ENCODE data around the gene OR2AE1. TPM values are rescaled to one million over a fixed set of nuclear protein-coding genes. Genes with fewer than 3 reads are reported as not detected.
"Not testable (repeated sequence)": the region's sequence is repeated elsewhere in the genome, so short reads cannot be mapped to it uniquely, and the experiment has no call there.

The OR2AE1 gene
- total and polyA plus RNA-seq, 7 donors: 0.05 to 0.17 TPM; not detected in 5

DNA sequence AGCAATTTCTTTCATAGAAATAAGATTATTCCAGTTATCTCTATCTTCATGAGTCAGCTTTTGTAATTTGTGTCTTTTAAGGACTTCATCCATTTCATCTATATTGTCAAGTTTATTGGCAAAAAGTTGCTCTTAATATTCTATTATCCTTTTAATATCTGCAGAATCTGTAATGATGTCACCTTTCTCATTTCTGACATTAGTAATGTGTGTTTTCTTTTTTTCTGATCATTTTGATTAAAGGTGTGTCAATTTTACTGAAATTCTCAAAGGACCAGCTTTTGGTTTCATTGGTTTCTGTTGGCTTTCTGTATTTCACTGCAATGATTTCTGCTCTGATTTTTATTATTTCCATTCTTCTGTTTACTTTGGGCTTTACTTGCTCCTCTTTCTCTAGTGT is 17.9 kb upstream of the OR2AE1 start:
- no peak for ATAC-seq
- Histone ChIP-seq H3K27me3 (ENCODE audit: insufficient read depth in 3 of 3, low read length in 2 of 3) (no peaks in the 10 kb centered on the region), H3K36me3 (ENCODE audit: insufficient read depth in 1 of 2, low read depth in 1 of 2) (peaks cover 3 to 47% of the 10 kb centered on the region in 2 donors), H3K27ac (no peak overlapping the region), H3K4me3 (no peak overlapping the region), H3K9me3 (no peaks in the 10 kb centered on the region), H3K4me1 (no peaks in the 10 kb centered on the region)
- DNase-seq: no peak
- intact Hi-C loops (cut with DNase I): no loop called here
- TF ChIP-seq, protein P1, sequence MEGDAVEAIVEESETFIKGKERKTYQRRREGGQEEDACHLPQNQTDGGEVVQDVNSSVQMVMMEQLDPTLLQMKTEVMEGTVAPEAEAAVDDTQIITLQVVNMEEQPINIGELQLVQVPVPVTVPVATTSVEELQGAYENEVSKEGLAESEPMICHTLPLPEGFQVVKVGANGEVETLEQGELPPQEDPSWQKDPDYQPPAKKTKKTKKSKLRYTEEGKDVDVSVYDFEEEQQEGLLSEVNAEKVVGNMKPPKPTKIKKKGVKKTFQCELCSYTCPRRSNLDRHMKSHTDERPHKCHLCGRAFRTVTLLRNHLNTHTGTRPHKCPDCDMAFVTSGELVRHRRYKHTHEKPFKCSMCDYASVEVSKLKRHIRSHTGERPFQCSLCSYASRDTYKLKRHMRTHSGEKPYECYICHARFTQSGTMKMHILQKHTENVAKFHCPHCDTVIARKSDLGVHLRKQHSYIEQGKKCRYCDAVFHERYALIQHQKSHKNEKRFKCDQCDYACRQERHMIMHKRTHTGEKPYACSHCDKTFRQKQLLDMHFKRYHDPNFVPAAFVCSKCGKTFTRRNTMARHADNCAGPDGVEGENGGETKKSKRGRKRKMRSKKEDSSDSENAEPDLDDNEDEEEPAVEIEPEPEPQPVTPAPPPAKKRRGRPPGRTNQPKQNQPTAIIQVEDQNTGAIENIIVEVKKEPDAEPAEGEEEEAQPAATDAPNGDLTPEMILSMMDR (IDR thresholded peaks at IDR 0.05): no peak

DNA sequence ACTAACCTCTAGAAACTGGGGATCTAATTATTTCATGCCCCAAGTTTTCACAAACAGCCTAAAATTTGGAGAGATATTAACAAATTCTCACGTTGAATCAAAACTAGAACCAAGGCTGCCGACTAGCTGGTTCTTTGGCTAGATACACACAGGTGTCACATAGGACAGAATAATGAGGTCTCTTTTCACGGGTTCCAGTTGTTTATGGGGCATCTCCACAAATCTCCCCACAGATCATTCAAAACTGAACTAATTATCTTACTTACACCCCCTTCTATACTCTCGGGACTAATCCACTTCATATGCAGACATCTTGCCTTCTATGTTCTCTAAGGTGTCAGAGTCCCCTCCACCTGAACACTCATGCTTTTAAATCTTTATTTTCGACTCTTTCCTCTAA is 16.4 kb upstream of the OR2AE1 start:
- no peak overlapping the region for H3K4me3 ChIP-seq
- ATAC-seq (no peak), DNase-seq (no peak)
- WGBS, 3 donors: 72 to 79% (median 73%) methylated on average over 5 of the region's 5 CpGs
- no peaks in the 10 kb centered on the region for H3K4me1 ChIP-seq
- H3K27me3 ChIP-seq (ENCODE audit: insufficient read depth in 3 of 3, low read length in 2 of 3): no peaks in the 10 kb centered on the region
- no peaks in the 10 kb centered on the region for H3K9me3 ChIP-seq
- intact Hi-C loops (cut with DNase I): no loop called here
- H3K36me3 ChIP-seq (ENCODE audit: insufficient read depth in 1 of 2, low read depth in 1 of 2): peaks cover 0 to 32% of the 10 kb centered on the region in 2 donors
- TF ChIP-seq, protein P1 (IDR thresholded peaks at IDR 0.05): no peak
- no peak overlapping the region for H3K27ac ChIP-seq

- H3K9me3 ChIP-seq; ATAC-seq; intact Hi-C loops (cut with DNase I); H3K4me3 ChIP-seq; H3K27ac ChIP-seq; H3K4me1 ChIP-seq; DNase-seq; H3K27me3 ChIP-seq (ENCODE audit: insufficient read depth in 3 of 3, low read length in 2 of 3): not testable (repeated sequence)
- 96 to 100% (median 100%) methylated on average over 2 of the region's 2 CpGs for WGBS, 3 donors
- peaks cover 0 to 28% of the 10 kb centered on the region in 2 donors for H3K36me3 ChIP-seq (ENCODE audit: insufficient read depth in 1 of 2, low read depth in 1 of 2)
Observed at GRCh38 chr7:99890348-99890747, 13.5 kb upstream of the OR2AE1 start.

GRCh38 chr7:99888366-99888765 is 11.5 kb upstream of the OR2AE1 start:
- DNase-seq; ATAC-seq; H3K9me3 ChIP-seq; H3K27me3 ChIP-seq (ENCODE audit: insufficient read depth in 3 of 3, low read length in 2 of 3); H3K4me1 ChIP-seq; H3K4me3 ChIP-seq; intact Hi-C loops (cut with DNase I); H3K27ac ChIP-seq: not testable (repeated sequence)
- peaks cover 0 to 28% of the 10 kb centered on the region in 2 donors for H3K36me3 ChIP-seq (ENCODE audit: insufficient read depth in 1 of 2, low read depth in 1 of 2)
- 81 to 93% (median 87%) methylated on average over 10 to 26 of the region's 29 CpGs for WGBS, 3 donors

- intact Hi-C loops (cut with DNase I): no loop called here
- H3K27me3 ChIP-seq (ENCODE audit: insufficient read depth in 3 of 3, low read length in 2 of 3): no peaks in the 10 kb centered on the region
- H3K4me1 ChIP-seq: no peaks in the 10 kb centered on the region
- no peak for ATAC-seq
- 73 to 84% (median 83%) methylated on average over 4 of the region's 4 CpGs for WGBS, 3 donors
- H3K36me3 ChIP-seq (ENCODE audit: insufficient read depth in 1 of 2, low read depth in 1 of 2): no peaks in the 10 kb centered on the region
- no peaks in the 10 kb centered on the region for H3K9me3 ChIP-seq
- no peak overlapping the region for H3K4me3 ChIP-seq
- TF ChIP-seq, protein P1 (IDR thresholded peaks at IDR 0.05): no peak
- DNase-seq: no peak
- H3K27ac ChIP-seq: no peak overlapping the region
Observed at GRCh38 chr7:99881370-99881769, 4.5 kb upstream of the OR2AE1 start.

DNA sequence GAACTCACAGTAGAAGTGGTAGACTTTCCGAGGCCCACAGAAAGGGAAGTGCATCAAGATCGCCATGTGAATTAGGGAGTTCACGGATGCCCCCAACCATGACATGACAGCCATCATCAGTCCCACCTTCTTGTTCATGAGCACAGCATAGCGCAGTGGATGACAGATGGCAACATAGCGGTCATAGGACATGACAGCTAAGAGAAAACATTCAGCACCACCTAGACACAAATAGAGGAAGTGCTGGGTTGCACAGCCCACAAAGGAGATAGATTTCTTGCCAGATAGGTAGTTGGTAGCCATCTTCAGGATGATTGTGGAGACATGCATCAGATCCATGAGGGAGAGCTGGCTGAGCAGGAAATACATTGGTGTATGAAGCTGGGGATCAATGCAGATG is 342 bp downstream of the OR2AE1 start:
- Histone ChIP-seq H3K4me3 (no peak overlapping the region), H3K36me3 (ENCODE audit: insufficient read depth in 1 of 2, low read depth in 1 of 2) (no peaks in the 10 kb centered on the region), H3K27ac (no peak overlapping the region), H3K9me3 (no peaks in the 10 kb centered on the region), H3K27me3 (ENCODE audit: insufficient read depth in 3 of 3, low read length in 2 of 3) (no peaks in the 10 kb centered on the region), H3K4me1 (no peaks in the 10 kb centered on the region)
- DNase-seq (no peak), ATAC-seq (no peak)
- intact Hi-C loops (cut with DNase I): no loop called here
- TF ChIP-seq, protein P1 (IDR thresholded peaks at IDR 0.05): no peak
- 87 to 89% (median 87%) methylated on average over 5 of the region's 5 CpGs for WGBS, 3 donors
